Cerebellar nuclear complex (tissue), 1 donor: Measurements from ENCODE around the gene EFCAB6.
"Not testable (repeated sequence)": the region's sequence is repeated elsewhere in the genome, so short reads cannot be mapped to it uniquely, and the experiment has no call there.

ENCODE experiments used
- DNase-seq, 2 experiments: peaks; one replicate each; lab custom pipeline; 2025; lab: John Stamatoyannopoulos, UW

Gene EFCAB6

DNA sequence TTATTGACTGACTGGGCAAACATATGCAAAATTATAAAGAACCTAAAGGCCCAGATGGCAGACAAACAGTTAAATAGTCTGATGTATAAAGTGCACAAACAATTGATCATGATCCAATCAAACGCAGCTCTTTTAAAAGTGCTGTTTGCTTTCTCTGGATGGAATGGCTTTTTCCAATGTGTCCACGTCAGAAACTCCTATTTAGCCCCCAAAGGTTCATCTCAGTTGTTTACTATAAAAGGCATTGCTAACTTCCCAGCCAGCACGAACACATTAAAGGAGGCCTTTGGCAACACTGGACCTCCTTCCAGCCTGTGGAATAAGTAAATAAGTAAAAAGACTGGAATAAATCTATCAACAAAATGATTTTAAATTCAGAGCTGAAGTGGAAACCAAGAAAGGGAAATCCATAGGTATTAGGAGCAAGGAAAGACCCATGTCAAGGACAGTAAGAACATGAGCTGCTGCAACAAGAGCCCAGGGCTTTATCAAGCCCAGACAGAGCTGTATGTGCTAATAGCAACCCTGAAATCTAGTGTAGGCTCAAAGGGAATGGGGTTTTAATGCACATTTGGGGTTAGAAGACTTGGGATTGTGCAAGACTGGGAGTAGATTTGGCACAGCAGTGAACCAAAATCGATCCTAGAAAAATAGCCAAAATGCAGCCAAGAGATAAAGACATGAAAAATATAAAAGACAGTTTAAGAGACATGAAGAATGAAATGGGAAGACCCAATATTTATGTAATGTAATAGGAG lies 105.4 kb downstream of the EFCAB6 start:
- no peak for DNase-seq

DNA sequence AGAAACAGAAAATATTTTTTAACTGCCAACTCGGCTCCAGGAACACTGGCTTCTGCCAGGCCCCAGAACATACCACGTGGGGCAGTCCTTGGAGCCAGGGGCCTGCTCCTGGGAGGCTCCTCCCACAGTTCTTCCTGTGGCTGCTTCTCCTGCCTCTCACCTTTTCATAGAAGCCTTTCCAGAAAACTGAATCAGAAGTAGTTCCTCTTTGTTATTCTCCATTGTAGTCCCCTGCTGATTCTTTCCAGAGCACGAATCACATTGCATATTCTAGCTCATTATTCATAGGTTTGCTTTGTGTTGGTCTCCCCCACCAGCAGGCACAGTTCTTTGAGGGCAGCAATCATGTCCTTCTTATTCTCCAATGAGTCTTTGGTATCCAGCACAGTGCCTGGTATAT lies 106.0 kb downstream of the EFCAB6 start:
- no peak for DNase-seq

DNA sequence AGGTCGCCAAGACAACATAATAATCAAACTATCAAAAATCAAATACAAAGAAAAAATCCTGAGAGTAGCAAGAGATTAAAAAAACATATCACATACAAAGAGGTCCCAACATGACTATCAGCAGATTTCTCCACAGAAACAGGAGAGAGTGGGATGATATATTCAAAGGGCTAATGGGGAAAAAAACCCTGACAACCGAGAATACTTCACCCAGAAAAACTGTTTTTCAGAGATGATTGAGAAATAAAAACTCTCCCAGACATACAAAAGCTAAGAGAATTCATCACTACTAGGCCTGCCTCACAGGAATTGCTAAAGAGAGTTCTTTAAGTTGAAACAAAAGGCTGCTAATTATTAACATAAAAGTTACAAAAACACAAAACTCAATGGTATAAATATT lies 108.1 kb downstream of the EFCAB6 start:
- no peak for DNase-seq

DNA sequence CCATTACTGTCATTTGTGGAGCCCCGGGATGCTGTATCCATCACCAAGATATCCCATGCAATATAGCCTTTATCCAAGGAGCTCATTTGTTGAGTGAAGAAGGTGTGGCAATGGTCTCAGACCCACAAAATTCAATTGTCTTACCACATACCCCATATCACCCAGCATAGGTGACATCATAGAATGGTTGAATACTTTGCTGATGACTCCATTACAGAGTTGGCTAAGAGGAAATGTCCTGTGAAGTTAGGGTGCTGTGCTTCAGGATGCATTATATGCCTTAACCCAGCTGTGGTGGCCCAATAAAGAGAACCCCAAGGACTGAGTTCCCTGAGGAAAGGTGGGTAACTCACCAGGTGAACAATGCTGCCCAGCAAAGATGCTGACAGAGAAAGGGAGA lies 113.7 kb downstream of the EFCAB6 start:
- no peak for DNase-seq

DNA sequence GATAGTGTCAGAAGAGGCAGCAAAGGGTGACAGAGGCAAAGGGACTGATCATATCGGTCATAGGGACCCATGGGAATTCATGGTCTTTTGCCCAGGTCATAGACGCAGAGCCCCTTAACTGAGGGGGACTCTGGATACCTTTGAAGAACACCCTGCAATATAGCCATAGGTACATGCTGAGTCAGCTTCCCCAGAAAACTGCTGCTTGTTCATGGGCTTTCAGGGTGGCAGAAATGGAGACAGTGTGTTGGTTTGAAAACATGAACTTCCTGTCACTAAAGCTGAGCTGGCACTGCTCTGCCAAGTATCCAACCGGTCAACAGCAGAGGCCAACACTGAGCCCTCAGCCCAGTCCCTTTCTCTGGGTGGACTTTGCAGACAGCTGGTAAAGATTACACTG lies 114.2 kb downstream of the EFCAB6 start:
- no peak for DNase-seq

DNA sequence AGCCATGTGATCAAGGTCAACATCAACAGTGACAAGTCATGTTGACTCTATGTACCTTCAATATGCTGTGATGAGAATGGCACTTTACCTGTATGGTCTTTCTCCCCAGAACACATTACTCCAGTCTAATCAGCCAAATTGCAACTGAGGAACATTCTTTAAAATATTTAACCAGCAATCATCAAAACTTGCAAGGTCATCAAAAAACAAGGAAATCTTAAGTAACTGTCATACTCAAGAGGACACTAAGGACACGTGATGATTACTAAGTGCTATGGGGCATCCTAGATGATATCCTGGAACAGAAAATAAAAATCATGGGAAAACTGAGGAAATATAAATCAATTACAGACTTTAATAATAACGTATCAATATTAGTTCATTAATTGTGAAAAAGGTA lies 118.9 kb downstream of the EFCAB6 start:
- DNase-seq, result no peak

DNA sequence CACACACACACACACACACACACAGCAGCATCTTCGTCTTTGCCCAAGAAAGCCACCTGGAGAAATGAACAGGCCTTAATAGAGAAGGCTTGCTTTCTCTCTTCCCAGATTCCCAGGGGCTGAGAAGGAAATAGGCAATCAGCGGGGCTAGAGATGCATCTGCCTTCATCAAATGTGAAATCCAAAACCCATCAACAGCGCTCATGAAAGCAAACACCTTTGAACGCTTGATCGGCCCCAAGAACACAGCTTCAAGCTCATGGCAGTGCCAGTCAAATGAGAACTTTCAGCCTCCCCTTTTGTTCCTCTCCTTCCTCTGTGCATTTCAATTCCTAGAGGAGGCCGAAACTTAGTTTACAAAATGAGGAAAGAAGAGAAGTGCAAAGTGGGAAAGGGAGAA lies 122.7 kb downstream of the EFCAB6 start:
- no peak for DNase-seq

DNA sequence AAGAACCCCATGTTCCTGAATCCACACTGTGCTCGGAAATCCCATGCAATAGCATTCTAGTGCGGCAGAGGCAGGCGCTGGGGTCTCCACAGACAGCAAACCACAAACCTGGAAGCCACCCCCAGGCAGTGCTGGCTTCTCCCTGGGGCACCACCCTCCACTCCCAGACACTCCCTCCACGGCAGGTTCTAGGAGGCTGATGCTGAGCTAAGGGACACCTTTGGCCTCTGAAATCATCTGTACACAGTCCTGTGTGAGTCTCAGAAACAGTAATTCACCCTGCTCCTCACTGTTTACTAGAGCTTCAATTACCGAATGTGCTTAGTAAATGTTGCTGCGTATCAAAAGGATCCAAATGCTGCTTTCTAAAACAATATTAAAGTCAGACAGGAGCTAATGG lies 129.3 kb downstream of the EFCAB6 start:
- no peak for DNase-seq

DNA sequence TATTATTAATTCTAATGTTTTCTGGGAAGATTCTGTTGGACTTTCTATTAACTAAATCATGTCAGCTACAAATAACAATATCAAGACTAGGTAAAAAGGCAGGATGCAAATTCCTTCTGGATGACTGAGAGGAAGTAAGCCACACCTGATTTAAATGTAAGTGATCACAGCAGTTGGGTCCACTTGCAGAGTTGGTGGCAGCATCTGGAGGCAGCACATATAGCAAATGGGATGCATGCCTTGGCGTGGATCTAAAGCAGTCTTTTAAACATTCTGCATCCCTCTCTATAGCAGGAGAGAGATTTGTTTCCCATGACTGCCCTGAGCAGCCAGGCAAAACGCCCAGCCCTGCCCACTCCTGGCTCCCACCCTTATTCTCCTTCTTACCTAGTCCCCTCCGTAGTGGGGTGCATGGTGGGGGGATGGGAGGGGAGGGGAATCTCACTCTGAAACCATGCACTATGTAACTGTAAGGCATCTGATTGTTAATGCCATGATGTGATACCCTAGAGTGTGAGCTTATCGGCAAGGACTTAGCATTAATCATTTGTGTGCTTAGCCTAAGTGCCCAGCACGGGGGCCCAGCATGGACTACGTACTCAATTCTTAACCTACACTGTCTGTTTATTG lies 130.3 kb downstream of the EFCAB6 start:
- DNase-seq, result no peak

DNA sequence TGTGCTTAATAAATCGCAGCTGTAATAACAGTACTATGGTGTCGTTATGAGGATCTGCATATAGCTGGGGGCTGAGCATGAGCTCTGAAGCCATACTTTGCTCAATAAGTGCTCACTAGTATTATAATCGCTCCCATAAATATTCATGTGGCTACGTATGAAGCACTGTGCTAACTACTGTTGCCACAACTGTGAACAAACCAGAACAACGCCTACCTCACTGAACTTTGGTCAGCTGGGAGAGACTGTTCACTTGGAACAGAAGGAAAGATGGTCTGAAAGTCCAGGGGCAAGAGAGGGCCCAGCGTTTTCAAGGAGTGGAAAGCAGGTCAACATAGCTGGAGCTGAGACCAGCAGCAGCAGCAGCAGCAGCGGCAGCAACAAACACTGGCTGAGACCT lies 141.6 kb downstream of the EFCAB6 start:
- no peak for DNase-seq

DNA sequence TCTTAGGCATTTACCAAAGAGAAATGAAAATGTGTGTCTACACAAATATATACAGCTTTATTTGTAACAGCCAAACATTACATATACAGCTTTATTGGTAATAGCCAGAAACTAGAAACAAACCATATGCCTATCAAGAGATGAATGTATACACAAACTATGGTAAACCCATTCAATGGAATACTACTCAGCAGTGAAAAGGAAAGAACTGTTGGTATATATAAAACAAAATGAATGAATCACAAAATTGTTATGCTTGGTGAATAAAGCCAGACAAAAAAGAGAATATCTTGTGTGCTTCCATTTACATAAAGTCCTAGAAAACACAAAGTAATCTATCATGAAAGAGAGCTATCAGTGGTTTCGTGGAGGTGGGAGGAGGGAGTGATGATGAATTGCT lies 142.9 kb downstream of the EFCAB6 start:
- no peak for DNase-seq

DNA sequence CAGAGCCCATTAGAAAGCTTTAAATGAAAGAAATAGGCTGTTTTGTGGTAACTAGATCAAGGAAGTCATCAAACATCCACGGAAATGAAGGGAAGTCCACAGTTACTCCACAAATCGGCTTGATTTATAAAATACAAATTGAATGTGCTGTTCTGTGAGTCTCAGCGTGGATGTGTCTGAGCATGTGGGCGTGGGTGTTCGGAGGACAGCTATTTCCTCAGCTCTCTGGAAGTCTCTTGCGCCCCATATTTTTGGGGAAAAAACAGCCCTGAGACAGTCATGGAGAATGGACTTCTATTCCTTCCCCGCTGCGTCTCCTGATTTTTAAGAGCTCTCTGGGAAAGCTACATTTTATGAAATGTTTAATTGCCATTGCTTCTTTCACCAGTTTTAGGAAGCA lies 144.4 kb downstream of the EFCAB6 start:
- no peak for DNase-seq

DNA sequence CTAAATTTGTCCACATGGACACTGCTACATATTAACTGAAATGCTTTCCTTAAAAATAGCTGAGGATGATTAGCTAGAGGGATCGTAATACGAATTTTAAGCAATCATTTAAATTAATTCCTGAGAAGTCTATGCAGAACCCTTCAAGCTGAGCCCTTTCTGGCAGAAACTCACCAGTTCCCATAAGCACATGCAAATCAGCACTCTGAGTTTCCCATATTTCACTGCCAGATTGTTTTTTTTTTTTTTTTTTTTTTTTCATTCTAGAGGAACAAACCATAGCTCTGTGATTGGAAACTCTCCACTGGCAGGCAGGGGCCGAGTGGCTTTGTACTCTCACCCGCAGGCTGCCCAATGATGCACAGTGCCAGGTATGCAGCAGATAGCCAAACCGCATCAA lies 145.6 kb downstream of the EFCAB6 start:
- DNase-seq, result no peak

DNA sequence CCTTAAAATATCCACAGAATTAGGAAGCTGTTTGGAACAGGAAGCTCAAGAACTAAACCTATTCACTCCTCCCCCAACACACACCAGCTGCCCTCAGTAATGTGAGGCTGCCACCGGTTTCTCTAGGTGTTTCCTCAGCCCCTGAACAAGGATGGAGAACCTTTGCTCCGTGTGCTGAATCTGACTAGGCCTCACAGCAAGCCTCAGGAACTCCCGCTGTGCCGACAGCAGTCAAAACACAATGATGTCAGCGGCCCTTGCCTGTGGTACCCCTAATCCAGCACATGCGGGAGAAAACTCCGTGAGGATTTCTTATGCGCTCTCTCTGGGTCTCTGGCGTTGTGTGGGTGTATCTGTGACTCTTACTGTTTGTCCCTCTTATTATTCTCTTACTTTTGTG lies 153.3 kb downstream of the EFCAB6 start:
- no peak for DNase-seq

DNA sequence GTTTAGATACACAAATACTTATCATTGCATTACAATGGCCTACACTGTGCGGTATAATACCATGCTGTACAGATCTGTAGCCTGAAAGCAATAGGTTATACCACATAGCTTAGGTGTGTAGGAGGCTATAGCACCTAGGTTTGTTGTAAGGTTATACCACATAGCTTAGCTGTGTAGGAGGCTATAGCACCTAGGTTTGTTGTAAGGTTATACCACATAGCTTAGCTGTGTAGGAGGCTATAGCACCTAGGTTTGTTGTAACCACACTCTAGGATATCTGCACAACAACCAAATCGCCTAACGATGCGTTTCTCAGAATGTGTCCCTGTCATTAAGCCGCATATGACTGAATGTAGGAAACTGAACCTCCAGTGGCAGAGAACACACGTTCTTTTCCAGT lies 155.5 kb downstream of the EFCAB6 start:
- not testable (repeated sequence) for DNase-seq

DNA sequence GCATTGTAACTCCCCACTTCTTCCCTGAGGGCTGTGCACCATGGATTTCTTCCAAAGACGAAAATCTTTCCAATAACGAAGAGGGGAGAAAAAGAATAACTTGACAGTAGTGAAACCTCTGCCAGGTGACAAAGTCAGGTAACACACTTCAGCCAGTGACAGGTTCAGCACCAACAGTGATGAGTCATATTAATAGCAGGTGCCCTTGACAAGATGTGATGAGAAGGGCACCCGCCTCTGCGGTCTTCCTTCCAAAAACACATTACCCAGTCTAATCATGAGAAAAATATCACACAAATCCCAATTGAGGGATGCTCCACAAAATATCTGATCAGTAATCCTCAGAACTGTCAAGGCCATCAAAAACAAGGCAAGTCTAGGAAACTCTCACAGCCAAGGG lies 157.8 kb downstream of the EFCAB6 start:
- no peak for DNase-seq

DNA sequence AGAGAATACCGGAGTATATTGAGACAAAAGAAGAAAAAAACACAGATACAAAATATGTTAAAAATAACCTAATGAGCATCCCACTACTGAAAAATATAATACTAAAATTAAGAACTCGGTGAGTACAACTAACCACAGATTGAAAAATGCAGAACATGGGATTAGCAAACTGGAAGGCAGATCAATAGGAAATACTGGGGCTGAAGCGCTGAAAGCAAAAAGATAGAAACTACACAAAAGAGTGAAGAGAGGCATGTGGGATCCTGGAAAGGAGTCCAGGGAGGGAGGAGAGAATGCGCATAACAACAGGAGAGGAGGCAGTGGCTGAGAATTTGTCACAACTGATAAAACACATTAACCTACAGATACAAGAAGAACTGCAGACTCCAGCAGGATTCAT lies 159.3 kb downstream of the EFCAB6 start:
- DNase-seq, result no peak

DNA sequence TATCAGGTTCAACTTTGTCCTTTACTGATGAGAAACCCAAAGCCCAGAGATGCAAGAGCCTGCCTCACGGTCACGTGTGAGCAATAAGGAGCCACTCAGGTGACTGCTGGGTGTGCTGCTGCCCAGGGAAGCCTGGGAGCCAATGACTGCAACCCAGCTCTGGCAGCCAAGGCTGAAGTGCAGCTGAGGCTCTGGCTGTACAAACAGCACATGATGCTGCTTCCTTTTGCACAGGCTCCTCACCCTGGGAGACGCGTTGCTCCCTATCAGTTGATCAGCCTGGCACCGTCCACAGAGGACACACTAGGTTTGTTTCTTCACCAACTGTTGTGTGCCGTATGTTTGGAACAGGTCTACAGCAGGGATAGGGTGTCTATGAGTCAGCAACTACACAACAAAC lies 168.7 kb downstream of the EFCAB6 start:
- DNase-seq, result no peak

DNA sequence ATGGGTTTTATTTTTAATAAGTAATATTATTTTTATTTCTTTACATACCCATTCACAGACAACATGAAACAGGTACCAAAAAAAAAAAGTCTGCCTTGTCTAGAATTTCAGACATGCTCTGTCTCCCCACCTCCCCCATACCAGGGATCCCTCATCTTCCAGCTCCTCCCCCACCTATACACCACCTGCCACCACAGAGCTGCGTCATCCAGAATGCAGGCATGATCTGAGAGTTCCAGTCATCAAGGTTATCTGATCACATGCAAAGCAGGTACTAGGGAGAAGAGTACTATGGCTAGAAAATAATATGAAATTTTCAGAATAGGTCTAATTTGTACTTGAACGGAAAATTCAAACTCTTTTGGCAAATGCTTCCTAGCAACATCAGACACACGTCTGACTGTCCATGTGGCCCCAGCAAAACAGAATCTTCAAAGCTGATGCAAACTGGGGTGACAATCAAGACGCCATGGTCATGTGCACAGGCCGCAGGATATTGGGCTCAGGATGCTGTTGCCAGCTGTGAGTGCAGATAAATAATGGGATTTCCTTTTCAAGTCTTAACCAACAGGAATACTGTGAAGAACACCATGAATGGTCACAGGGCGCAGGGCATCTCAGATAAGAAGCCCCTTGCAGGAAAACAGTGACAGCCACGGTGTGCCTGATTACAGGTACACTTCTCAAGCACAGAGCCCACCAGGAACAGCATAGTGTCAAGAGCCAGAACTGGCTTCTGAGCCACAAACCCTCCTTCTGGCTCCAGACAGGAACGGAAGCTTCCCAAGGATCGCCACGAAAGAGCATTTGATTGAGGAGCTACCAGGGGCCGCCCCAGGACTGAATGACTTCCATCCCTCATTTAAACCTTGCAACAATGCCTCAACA lies 169.5 kb downstream of the EFCAB6 start:
- DNase-seq, result no peak

DNA sequence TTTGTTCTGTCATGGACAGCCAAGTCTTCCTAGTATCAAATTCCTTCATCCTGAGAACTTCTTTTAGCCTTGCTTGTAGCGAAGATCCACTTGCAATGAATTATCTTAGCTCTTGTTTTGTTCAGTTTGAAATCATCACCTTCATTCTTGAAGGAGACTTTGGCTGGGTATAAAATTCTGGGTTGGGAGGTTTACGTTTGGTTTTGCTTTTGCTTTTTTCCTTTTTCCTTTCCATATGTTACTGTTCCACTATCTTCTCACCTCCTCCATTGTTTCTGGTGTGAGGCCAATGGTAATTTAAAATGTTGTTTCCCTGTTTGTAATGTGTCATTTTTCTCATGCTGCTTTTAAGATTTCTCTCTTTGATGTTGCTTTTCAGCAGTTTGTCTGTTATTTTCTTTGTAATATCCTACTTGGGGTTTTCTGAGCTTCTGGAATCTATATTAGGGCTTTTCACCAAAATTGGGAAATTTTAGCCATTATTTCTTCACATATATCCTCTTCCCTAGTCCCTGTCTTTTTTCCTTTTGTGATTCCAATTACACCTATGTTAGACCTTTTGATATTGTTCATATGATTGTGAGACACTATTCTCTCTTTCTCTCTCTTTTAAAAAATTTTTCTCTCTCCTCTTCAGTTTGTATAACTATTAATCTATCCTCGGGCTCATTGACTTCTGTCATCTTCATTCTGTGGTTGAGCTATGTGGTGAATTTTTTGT lies 172.7 kb downstream of the EFCAB6 start:
- DNase-seq, result no peak

DNA sequence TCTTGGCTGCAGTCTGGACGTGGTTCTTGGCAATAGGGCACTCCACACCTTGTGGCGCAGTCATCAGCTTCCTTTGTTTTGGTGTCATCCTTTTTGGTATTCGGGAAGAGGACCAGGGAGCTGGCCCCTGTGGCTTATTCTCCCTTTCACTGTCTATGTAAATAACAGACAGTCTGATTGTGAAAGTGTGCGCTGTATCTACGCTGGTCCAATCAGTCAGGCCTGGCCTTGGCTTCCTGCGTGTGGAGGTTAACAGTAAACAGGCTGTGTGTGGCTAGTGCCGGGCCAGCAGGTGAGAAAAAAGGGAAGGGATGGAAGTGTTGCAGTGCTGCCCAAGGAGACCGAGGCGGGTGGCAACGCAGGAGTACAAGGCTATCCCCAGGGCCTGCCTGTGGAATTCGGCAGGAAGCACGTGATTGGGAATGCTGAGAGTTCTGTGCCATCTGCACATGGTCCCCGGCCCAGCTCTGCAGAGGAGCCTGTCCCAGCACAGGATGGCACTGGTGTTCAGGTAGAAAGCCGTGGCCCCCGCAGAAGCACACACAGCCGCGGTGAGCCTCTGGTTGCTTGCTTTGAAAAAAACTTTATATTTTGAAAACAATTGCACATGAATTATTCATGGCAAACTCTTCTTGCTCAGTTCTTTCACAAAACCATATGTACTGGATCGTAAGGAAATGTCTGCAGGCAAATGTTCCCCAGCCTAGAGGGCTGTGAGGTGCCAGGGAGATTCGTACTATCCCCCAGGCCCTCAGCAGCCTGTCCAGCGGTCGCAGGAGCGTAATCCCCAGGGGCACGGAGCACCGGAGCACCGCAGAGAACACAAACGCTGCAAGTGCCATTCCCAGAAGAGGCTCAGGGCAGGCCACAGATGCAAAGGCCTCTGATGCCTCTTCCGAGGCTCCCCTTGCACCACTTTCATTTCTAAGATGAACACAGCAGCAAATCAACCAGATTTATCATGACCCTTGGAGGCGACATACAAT lies 174.5 kb downstream of the EFCAB6 start:
- no peak for DNase-seq
